HT-29 (cell line): ENCODE data around the gene CITED2. TPM values are rescaled to one million over a fixed set of nuclear protein-coding genes. Genes with fewer than 3 reads are reported as not detected.
"Not testable (repeated sequence)": the region's sequence is repeated elsewhere in the genome, so short reads cannot be mapped to it uniquely, and the experiment has no call there.

Experiments
- DNase-seq: peaks from one replicate; pipeline ENCODE4 v3.0.0-alpha.2; 2015; ENCODE audit warnings: low spot score
- total RNA-seq: library from RNA; depleted of rRNA; stranded (reverse); fragments of >200 nt; shearing (Covaris generic); gene quantifications from 2 replicates; pipeline ENCODE4 v1.2.3, GENCODE V29; 2014; rRNA removed

Gene CITED2
- 31.3 and 44.4 TPM in 2 replicates for total RNA-seq

GRCh38 chr6:139374357-139375225 lies at the start of gene CITED2:
Gene CITED2 (minus strand): TSS chr6:139374648. CDS start chr6:139373944, 704 bp downstream.
- DNase-seq: peak; percentile 94

- no peak for DNase-seq
These were observed 48.7 kb upstream of the CITED2 start for GRCh38 chr6:139423037-139423703.

- no peak for DNase-seq
These were observed 47.9 kb upstream of the CITED2 start for GRCh38 chr6:139422105-139423036.

- DNase-seq: no peak
These were observed 44.2 kb upstream of the CITED2 start for GRCh38 chr6:139418481-139419132.

GRCh38 chr6:139416146-139416545 lies 41.7 kb upstream of the CITED2 start:
- no peak for DNase-seq

GRCh38 chr6:139415365-139415764 lies 40.9 kb upstream of the CITED2 start:
- no peak for DNase-seq

- not testable (repeated sequence) for DNase-seq
These were observed 37.7 kb upstream of the CITED2 start for GRCh38 chr6:139412103-139412502.

GRCh38 chr6:139409026-139409425 lies 34.6 kb upstream of the CITED2 start:
- no peak for DNase-seq

- no peak for DNase-seq
These were observed 33.3 kb upstream of the CITED2 start for GRCh38 chr6:139407718-139408222.

GRCh38 chr6:139406577-139407343 lies 32.3 kb upstream of the CITED2 start:
- no peak for DNase-seq

GRCh38 chr6:139402876-139403386 lies 28.5 kb upstream of the CITED2 start:
- DNase-seq: no peak

- DNase-seq: no peak
These were observed 24.2 kb upstream of the CITED2 start for GRCh38 chr6:139398658-139399057.

GRCh38 chr6:139395891-139396301 lies 21.4 kb upstream of the CITED2 start:
- no peak for DNase-seq

GRCh38 chr6:139395371-139395770 lies 20.9 kb upstream of the CITED2 start:
- no peak for DNase-seq

GRCh38 chr6:139394027-139394649 lies 19.7 kb upstream of the CITED2 start:
- DNase-seq: no peak

- no peak for DNase-seq
These were observed 18.3 kb upstream of the CITED2 start for GRCh38 chr6:139392794-139393193.

- no peak for DNase-seq
These were observed 17.3 kb upstream of the CITED2 start for GRCh38 chr6:139391709-139392108.

GRCh38 chr6:139390447-139390846 lies 16.0 kb upstream of the CITED2 start:
- no peak for DNase-seq

GRCh38 chr6:139388384-139388783 lies 13.9 kb upstream of the CITED2 start:
- DNase-seq: no peak
